Vagina (tissue), 2 donors: ENCODE measurements around the gene TRIM71. TPM values are rescaled to one million over a fixed set of nuclear protein-coding genes. Genes with fewer than 3 reads are reported as not detected.
"Not testable (repeated sequence)": the region's sequence is repeated elsewhere in the genome, so short reads cannot be mapped to it uniquely, and the experiment has no call there.

Experiments used
- DNase-seq, 2 donors: peaks; one replicate each; pipeline ENCODE4 v3.0.0-alpha.2; 2017; ENCODE audit errors: extremely low spot score in 2 of 2
- H3K27ac ChIP-seq: fragments of 200-600 bp; sonication (generic); one replicate; pipeline ENCODE4 v1.5.1; 2019
- H3K27me3 ChIP-seq: fragments of 200-600 bp; sonication (generic); one replicate; pipeline ENCODE4 v1.5.1; 2019
- H3K36me3 ChIP-seq, 2 donors: fragments of 200-600 bp; sonication (generic); one replicate each; pipeline ENCODE4 v1.5.1; 2017 to 2019
- H3K4me1 ChIP-seq: fragments of 200-600 bp; sonication (generic); one replicate; pipeline ENCODE4 v1.5.1; 2019
- H3K4me3 ChIP-seq, 2 donors: fragments of 200-600 bp; sonication (generic); 1 replicate in 1 of 2; 2 replicates in 1 of 2; pipeline ENCODE4 v1.5.1; 2016 to 2019
- H3K9me3 ChIP-seq: fragments of 200-600 bp; sonication (generic); one replicate; pipeline ENCODE4 v1.5.1; 2019
- CTCF ChIP-seq, 3 experiments: fragments of 450-650 bp in 2 of 3; fragments of 200-600 bp in 1 of 3; sonication (generic) in 1 of 3; IDR thresholded peaks; one replicate each; pipeline ENCODE4 v1.5.1; 2017 to 2019; ENCODE audit warnings: antibody characterized with exemption in 3 of 3, mild to moderate bottlenecking in 2 of 3, moderate library complexity in 2 of 3
- POLR2A ChIP-seq, 2 donors: fragments of 450-650 bp; IDR thresholded peaks; one replicate each; pipeline ENCODE4 v1.6.1; 2017; ENCODE audit warnings: antibody characterized with exemption in 2 of 2, mild to moderate bottlenecking in 2 of 2, moderate library complexity in 2 of 2
- POLR2AphosphoS5 ChIP-seq, 2 donors: sonication (generic); formaldehyde crosslinking; IDR thresholded peaks; one replicate each; pipeline ENCODE4 v1.9.0; 2017; ENCODE audit warnings: antibody characterized with exemption in 2 of 2, mild to moderate bottlenecking in 2 of 2, low read depth in 1 of 2; ENCODE audit not compliant: insufficient read depth in 1 of 2
- intact Hi-C: fragments of 100-400 bp; cut with DNase I; formaldehyde crosslinking; loops from one replicate; pipeline ENCODE4 v1.15.1; 2023
- total RNA-seq: library from RNA; depleted of rRNA; stranded (reverse); fragments of >200 nt; gene quantifications from one replicate; pipeline ENCODE4 v1.2.3, GENCODE V29; 2016

The TRIM71 gene
- total RNA-seq, 1 donor from 2014 or later = not detected

GRCh38 chr3:32842987-32843386 lies 25.2 kb downstream of the TRIM71 start:
- Histone ChIP-seq H3K4me1 (no peaks in the 10 kb centered on the region), H3K36me3 (no peaks in the 10 kb centered on the region), H3K27ac (no peak overlapping the region), H3K27me3 (no peaks in the 10 kb centered on the region), H3K4me3 (no peak overlapping the region), H3K9me3 (no peaks in the 10 kb centered on the region)
- no peak for DNase-seq
- no peak for TF ChIP-seq POLR2A (IDR thresholded peaks at IDR 0.05)
- no peak for TF ChIP-seq POLR2AphosphoS5 (IDR thresholded peaks at IDR 0.05; ENCODE audit: insufficient read depth in 1 of 2, low read depth in 1 of 2)
- no peak for TF ChIP-seq CTCF (IDR thresholded peaks at IDR 0.05)
- intact Hi-C loops = no loop called here

- TF ChIP-seq POLR2AphosphoS5 (IDR thresholded peaks at IDR 0.05; ENCODE audit: insufficient read depth in 1 of 2, low read depth in 1 of 2) (no peak), POLR2A (IDR thresholded peaks at IDR 0.05) (no peak), CTCF (IDR thresholded peaks at IDR 0.05) (no peak)
- Histone ChIP-seq H3K27ac (no peak overlapping the region), H3K4me3 (no peak overlapping the region), H3K9me3 (no peaks in the 10 kb centered on the region), H3K36me3 (no peaks in the 10 kb centered on the region), H3K4me1 (no peaks in the 10 kb centered on the region), H3K27me3 (no peaks in the 10 kb centered on the region)
- DNase-seq = no peak
- intact Hi-C loops = no loop called here
These were observed 25.9 kb downstream of the TRIM71 start for GRCh38 chr3:32843510-32844321.

GRCh38 chr3:32844322-32844654 lies 26.5 kb downstream of the TRIM71 start:
- no peaks in the 10 kb centered on the region for H3K4me1 ChIP-seq
- no peak for TF ChIP-seq POLR2A (IDR thresholded peaks at IDR 0.05)
- no peak for TF ChIP-seq POLR2AphosphoS5 (IDR thresholded peaks at IDR 0.05; ENCODE audit: insufficient read depth in 1 of 2, low read depth in 1 of 2)
- no peak for TF ChIP-seq CTCF (IDR thresholded peaks at IDR 0.05)
- H3K36me3 ChIP-seq = no peaks in the 10 kb centered on the region
- H3K27ac ChIP-seq = no peak overlapping the region
- intact Hi-C loops = no loop called here
- no peaks in the 10 kb centered on the region for H3K9me3 ChIP-seq
- H3K27me3 ChIP-seq = no peaks in the 10 kb centered on the region
- no peak overlapping the region for H3K4me3 ChIP-seq
- DNase-seq = no peak

- intact Hi-C loops = no loop called here
- Histone ChIP-seq H3K4me1 (no peaks in the 10 kb centered on the region), H3K4me3 (no peak overlapping the region), H3K36me3 (no peaks in the 10 kb centered on the region), H3K27ac (no peak overlapping the region), H3K9me3 (no peaks in the 10 kb centered on the region), H3K27me3 (no peaks in the 10 kb centered on the region)
- TF ChIP-seq CTCF (IDR thresholded peaks at IDR 0.05) = no peak
- DNase-seq = no peak
These were observed 27.1 kb downstream of the TRIM71 start for GRCh38 chr3:32844914-32845313.

GRCh38 chr3:32845546-32845945 lies 27.7 kb downstream of the TRIM71 start:
- H3K4me1 ChIP-seq, H3K27ac ChIP-seq, H3K36me3 ChIP-seq, H3K9me3 ChIP-seq, H3K27me3 ChIP-seq, H3K4me3 ChIP-seq, intact Hi-C loops, DNase-seq: not testable (repeated sequence)

GRCh38 chr3:32847045-32847444 lies 29.2 kb downstream of the TRIM71 start:
- H3K4me1 ChIP-seq, H3K9me3 ChIP-seq, H3K4me3 ChIP-seq, DNase-seq, H3K27ac ChIP-seq, H3K27me3 ChIP-seq, H3K36me3 ChIP-seq, intact Hi-C loops: not testable (repeated sequence)
